Measurements from ENCODE around the gene MS4A6E.

Gene MS4A6E

DNA sequence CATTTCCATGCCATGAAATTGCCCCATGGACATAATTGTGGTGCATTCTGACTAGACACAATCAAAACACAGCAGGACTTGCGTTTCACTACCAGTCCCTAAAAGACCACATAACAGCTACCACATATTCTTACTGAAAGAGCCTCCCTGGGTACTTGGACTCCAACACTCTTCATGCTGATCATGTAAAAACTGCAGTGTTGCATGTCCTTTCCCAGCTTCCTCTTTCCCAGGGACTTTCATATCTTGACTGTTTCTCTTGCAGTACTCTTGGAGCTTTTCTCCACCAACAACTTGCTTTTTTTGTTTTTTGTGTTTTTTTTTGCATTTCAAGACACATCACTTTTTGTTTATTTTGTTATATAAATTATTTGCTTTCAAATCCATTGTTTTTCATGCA, 22.9 kb downstream of the MS4A6E start:
- Histone ChIP-seq H3K36me3 (ENCODE audit: insufficient read depth, low read length) (no peaks in the 10 kb centered on the region; the same call in 1 of the 2 replicates), H4K20me1 (ENCODE audit: insufficient read depth, low read length) (no peaks in the 10 kb centered on the region), H3K27ac (ENCODE audit: low read depth, low read length, poor library complexity, severe bottlenecking) (no peak overlapping the region), H3K27me3 (ENCODE audit: insufficient read depth, low read length) (0 out of 2 replicates have a peak, but pooled peaks cover 7% of the 10 kb centered on the region), H3K4me2 (ENCODE audit: low read length) (no peak overlapping the region), H3F3A (ENCODE audit: insufficient read depth, low read length) (no peaks in the 10 kb centered on the region), H3K9me3 (ENCODE audit: low read length) (peaks cover 4% of the 10 kb centered on the region), H2AFZ (ENCODE audit: low read length) (no peak overlapping the region), H3K9ac (ENCODE audit: low read length) (no peak overlapping the region), H3K79me2 (ENCODE audit: insufficient read depth, low read length) (no peaks in the 10 kb centered on the region), H3K4me3 (ENCODE audit: low read depth, low read length, poor library complexity, severe bottlenecking) (no peak overlapping the region), H3K4me1 (ENCODE audit: insufficient read depth, low read length, severe bottlenecking) (no peaks in the 10 kb centered on the region), H3K9me2 (ENCODE audit: low read depth, low read length) (no peaks in the 10 kb centered on the region)
- no peak for TF ChIP-seq EZH2 (IDR thresholded peaks at IDR 0.05; ENCODE audit: borderline replicate concordance, low read length)
- TF ChIP-seq, protein P1, sequence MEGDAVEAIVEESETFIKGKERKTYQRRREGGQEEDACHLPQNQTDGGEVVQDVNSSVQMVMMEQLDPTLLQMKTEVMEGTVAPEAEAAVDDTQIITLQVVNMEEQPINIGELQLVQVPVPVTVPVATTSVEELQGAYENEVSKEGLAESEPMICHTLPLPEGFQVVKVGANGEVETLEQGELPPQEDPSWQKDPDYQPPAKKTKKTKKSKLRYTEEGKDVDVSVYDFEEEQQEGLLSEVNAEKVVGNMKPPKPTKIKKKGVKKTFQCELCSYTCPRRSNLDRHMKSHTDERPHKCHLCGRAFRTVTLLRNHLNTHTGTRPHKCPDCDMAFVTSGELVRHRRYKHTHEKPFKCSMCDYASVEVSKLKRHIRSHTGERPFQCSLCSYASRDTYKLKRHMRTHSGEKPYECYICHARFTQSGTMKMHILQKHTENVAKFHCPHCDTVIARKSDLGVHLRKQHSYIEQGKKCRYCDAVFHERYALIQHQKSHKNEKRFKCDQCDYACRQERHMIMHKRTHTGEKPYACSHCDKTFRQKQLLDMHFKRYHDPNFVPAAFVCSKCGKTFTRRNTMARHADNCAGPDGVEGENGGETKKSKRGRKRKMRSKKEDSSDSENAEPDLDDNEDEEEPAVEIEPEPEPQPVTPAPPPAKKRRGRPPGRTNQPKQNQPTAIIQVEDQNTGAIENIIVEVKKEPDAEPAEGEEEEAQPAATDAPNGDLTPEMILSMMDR (IDR thresholded peaks at IDR 0.05; ENCODE audit: low read length) = no peak

DNA sequence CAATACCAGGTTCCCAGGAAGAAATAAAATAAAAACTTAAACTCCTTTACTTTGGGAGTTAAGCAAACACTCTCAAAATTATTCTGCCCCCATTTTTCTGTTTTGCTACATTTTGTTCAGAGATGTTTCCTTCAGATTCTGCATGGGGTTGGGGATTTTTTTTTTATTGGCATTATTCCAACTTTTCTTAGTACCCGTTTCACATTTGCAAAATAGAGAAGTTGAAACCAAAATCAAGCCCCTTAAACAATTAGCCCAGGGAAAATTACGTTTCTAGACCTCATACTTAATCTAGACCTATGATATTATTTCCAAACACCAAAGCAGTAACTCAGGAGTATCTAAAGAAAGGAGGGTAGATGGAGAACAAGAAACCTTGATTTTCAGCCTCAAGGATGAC, 30.7 kb downstream of the MS4A6E start:
- Histone ChIP-seq H3F3A (ENCODE audit: insufficient read depth, low read length) (no peaks in the 10 kb centered on the region), H3K4me2 (ENCODE audit: low read length) (no peak overlapping the region), H4K20me1 (ENCODE audit: insufficient read depth, low read length) (no peaks in the 10 kb centered on the region), H3K36me3 (ENCODE audit: insufficient read depth, low read length) (no peaks in the 10 kb centered on the region; the same call in 1 of the 2 replicates), H3K27ac (ENCODE audit: low read depth, low read length, poor library complexity, severe bottlenecking) (no peak overlapping the region), H3K4me3 (ENCODE audit: low read depth, low read length, poor library complexity, severe bottlenecking) (no peak overlapping the region), H3K4me1 (ENCODE audit: insufficient read depth, low read length, severe bottlenecking) (peaks cover 16% of the 10 kb centered on the region), H3K27me3 (ENCODE audit: insufficient read depth, low read length) (no peaks in the 10 kb centered on the region), H3K79me2 (ENCODE audit: insufficient read depth, low read length) (no peaks in the 10 kb centered on the region), H3K9me3 (ENCODE audit: low read length) (peaks cover 31% of the 10 kb centered on the region), H3K9ac (ENCODE audit: low read length) (no peak overlapping the region), H2AFZ (ENCODE audit: low read length) (no peak overlapping the region), H3K9me2 (ENCODE audit: low read depth, low read length) (no peaks in the 10 kb centered on the region)
- TF ChIP-seq EZH2 (IDR thresholded peaks at IDR 0.05; ENCODE audit: borderline replicate concordance, low read length) = no peak
- TF ChIP-seq, protein P1 (IDR thresholded peaks at IDR 0.05; ENCODE audit: low read length) = no peak

DNA sequence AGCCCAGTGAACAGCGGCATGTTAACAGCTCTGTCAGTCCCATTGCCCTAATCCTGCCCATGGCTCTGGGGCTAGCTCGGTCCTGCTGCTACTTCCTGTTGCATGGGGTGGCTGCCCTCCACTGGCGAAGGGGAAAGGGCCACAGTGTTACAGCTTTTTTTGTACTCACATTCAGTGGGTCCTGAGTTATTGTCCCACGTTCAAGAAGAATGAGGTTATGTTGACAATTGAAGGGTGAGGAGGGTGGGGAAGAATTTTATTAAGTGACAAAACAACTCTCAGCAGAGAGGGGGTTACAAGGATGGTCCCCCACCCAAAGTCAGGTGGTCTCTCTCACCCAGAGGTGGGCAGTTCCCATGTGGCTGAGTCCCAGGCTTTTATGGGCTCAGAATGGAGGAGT, 33.6 kb downstream of the MS4A6E start:
- Histone ChIP-seq H4K20me1 (ENCODE audit: insufficient read depth, low read length) (no peaks in the 10 kb centered on the region), H2AFZ (ENCODE audit: low read length) (no peak overlapping the region), H3K4me1 (ENCODE audit: insufficient read depth, low read length, severe bottlenecking) (peaks cover 29% of the 10 kb centered on the region), H3K9ac (ENCODE audit: low read length) (no peak overlapping the region), H3K27me3 (ENCODE audit: insufficient read depth, low read length) (no peaks in the 10 kb centered on the region), H3K9me3 (ENCODE audit: low read length) (peaks cover 23% of the 10 kb centered on the region), H3K4me3 (ENCODE audit: low read depth, low read length, poor library complexity, severe bottlenecking) (no peak overlapping the region), H3K27ac (ENCODE audit: low read depth, low read length, poor library complexity, severe bottlenecking) (no peak overlapping the region), H3K79me2 (ENCODE audit: insufficient read depth, low read length) (no peaks in the 10 kb centered on the region), H3K36me3 (ENCODE audit: insufficient read depth, low read length) (no peaks in the 10 kb centered on the region; the same call in 1 of the 2 replicates), H3K4me2 (ENCODE audit: low read length) (no peak overlapping the region), H3F3A (ENCODE audit: insufficient read depth, low read length) (no peaks in the 10 kb centered on the region), H3K9me2 (ENCODE audit: low read depth, low read length) (no peaks in the 10 kb centered on the region)
- TF ChIP-seq, protein P1 (IDR thresholded peaks at IDR 0.05; ENCODE audit: low read length) = no peak
- TF ChIP-seq EZH2 (IDR thresholded peaks at IDR 0.05; ENCODE audit: borderline replicate concordance, low read length) = no peak

Measured in OCI-LY1 (cell line).